Glutamatergic neuron (in vitro differentiated cells): ENCODE data around the gene IGSF3. TPM values are rescaled to one million over a fixed set of nuclear protein-coding genes. Genes with fewer than 3 reads are reported as not detected.
A peak's percentile ranks its signal among the peaks of the same experiment; 100 is the strongest.
"Not testable (repeated sequence)": the region's sequence is repeated elsewhere in the genome, so short reads cannot be mapped to it uniquely, and the experiment has no call there.

Source experiments
- DNase-seq: peaks from one replicate; pipeline ENCODE4 v3.0.0; 2022
- H3K27ac Mint-ChIP-seq: one replicate; pipeline ENCODE4 v1.8.0; 2020; ENCODE audit warnings: mild to moderate bottlenecking, mixed read lengths, inconsistent platforms; ENCODE audit not compliant: unreplicated experiment
- H3K27me3 Mint-ChIP-seq: one replicate; pipeline ENCODE4 v1.8.0; 2020; ENCODE audit warnings: mild to moderate bottlenecking, moderate library complexity, mixed read lengths, inconsistent platforms; ENCODE audit not compliant: unreplicated experiment
- H3K36me3 Mint-ChIP-seq: one replicate; pipeline ENCODE4 v1.8.0; 2020; ENCODE audit warnings: mild to moderate bottlenecking, mixed read lengths, inconsistent platforms; ENCODE audit not compliant: unreplicated experiment
- H3K4me1 Mint-ChIP-seq: one replicate; pipeline ENCODE4 v1.8.0; 2020; ENCODE audit warnings: mild to moderate bottlenecking, low read depth, mixed read lengths, inconsistent platforms; ENCODE audit not compliant: unreplicated experiment
- H3K4me3 Mint-ChIP-seq: one replicate; pipeline ENCODE4 v1.8.0; 2020; ENCODE audit warnings: mild to moderate bottlenecking, mixed read lengths, inconsistent platforms; ENCODE audit not compliant: unreplicated experiment
- H3K9me3 Mint-ChIP-seq: one replicate; pipeline ENCODE4 v1.8.0; 2020; ENCODE audit warnings: mild to moderate bottlenecking, moderate library complexity, mixed read lengths, inconsistent platforms; ENCODE audit not compliant: unreplicated experiment
- CTCF ChIP-seq: fragments of 200-600 bp; sonication (generic); IDR thresholded peaks from one replicate; pipeline ENCODE4 v1.5.0; 2021; ENCODE audit not compliant: partially characterized antibody, unreplicated experiment
- total RNA-seq: library from RNA; stranded (reverse); fragmentation: NEBNext Ultra II Directional; extraction: Animal tissue kit (Norgen Biotek cat#: 25700); gene quantifications from one replicate; pipeline ENCODE4 v1.2.1, GENCODE V29; 2021; ENCODE audit not compliant: unreplicated experiment

The IGSF3 gene
- total RNA-seq, 1 donor from 2014 or later, result 110 TPM

GRCh38 chr1:116568662-116569380 is 98.7 kb downstream of the IGSF3 start:
- H3K36me3 Mint-ChIP-seq, result peaks cover 6% of the 10 kb centered on the region

DNA sequence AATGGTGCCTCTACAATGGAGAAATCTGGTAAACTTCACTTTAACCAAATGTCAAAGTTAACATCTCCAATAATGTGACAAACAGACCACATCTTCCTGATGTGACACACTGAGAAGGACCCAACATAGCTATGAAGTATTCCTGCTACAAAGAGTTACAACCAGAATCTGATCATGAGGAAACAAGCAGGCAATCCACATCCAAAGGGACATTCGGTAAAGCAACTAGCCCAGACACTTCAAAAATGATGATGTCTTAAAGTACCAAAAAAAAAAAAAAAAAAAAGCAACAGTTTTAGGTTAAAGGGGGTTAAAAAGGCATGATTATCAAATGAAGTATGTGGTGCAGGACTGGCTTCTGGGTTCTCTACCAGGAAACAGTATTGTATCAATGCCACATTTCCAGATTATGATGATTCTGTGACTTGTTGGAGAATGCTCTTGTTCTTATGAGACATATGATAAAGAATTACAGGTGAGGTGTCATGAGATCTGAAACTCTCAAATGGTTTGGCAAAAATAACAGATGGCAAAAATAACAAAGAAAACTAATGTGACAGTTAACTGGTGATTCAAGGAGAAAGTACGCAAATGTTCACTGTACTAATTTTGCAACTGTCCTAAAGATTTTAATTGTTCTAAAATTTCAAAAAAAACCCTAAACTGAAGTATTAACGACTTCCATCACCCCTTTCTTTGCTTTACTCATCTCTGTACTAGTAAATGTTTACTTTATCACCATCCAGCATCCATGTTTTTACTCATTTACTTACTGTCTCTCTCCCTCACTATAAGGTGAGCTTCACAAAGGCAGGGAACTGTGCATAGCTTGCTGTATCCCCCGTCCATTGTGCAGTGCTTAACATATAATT is 99.5 kb downstream of the IGSF3 start:
- Mint-ChIP-seq H3K27ac (no peak overlapping the region), H3K27me3 (peaks cover 4% of the 10 kb centered on the region), H3K9me3 (peaks cover 4% of the 10 kb centered on the region), H3K4me3 (no peak overlapping the region), H3K36me3 (peaks cover 13% of the 10 kb centered on the region), H3K4me1 (peaks cover 20% of the 10 kb centered on the region)
- no peak for TF ChIP-seq CTCF
- DNase-seq, result no peak

More at GRCh38 chr1:116568662-116569380, 98.7 kb downstream of the IGSF3 start:
- Mint-ChIP-seq H3K4me1 (peaks cover 20% of the 10 kb centered on the region), H3K27ac (peak overlapping the region; percentile 39), H3K27me3 (peaks cover 4% of the 10 kb centered on the region), H3K4me3 (peak overlapping the region; percentile 60), H3K9me3 (peaks cover 4% of the 10 kb centered on the region)
- no peak for TF ChIP-seq CTCF
- DNase-seq, result no peak

DNA sequence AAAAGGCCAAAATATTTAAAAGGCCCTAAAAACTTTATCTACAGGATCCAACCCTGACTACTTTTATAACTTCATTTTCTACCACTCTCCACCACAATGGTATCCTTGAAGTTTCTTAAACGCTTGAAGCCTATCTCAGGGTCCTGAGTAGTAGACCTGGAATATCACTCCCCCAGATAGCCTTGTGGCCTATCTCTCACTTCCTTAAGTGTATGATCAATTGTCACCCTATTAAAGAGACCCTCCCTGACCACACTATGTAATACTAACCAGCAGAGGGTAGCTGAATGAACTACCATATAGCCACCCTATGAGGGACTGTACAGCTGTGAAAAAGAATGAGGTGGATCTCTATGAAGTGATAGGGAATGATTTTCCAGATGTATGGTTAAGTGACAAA is 102.3 kb downstream of the IGSF3 start:
- Mint-ChIP-seq H3K27me3 (no peaks in the 10 kb centered on the region), H3K36me3 (peaks cover 22% of the 10 kb centered on the region), H3K4me3 (no peak overlapping the region), H3K9me3 (peaks cover 4% of the 10 kb centered on the region), H3K27ac (no peak overlapping the region), H3K4me1 (peaks cover 13% of the 10 kb centered on the region)
- no peak for DNase-seq
- TF ChIP-seq CTCF, result no peak

DNA sequence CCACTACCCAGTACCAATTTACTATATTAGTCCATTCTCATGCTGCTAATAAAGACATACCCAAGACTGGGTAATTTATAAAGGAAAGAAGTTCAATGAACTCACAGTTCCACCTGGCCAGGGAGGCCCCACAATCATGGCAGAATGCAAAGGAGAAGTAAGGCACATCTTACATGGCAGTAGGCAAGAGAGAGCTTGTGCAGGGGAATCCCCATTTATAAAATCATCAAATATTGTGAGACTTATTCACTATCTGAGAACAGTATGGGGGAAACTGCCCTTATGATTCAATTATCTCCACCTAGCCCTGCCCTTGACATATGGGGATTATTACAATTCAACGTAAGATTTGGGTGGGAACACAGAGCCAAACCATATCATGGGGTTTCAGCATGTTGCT is 103.1 kb downstream of the IGSF3 start:
- H3K27me3 Mint-ChIP-seq, result no peaks in the 10 kb centered on the region
- DNase-seq, result no peak
- no peak for TF ChIP-seq CTCF
- peaks cover 2% of the 10 kb centered on the region for H3K9me3 Mint-ChIP-seq
- H3K27ac Mint-ChIP-seq, result no peak overlapping the region
- no peak overlapping the region for H3K4me3 Mint-ChIP-seq
- H3K4me1 Mint-ChIP-seq, result peaks cover 10% of the 10 kb centered on the region
- H3K36me3 Mint-ChIP-seq, result peaks cover 22% of the 10 kb centered on the region

DNA sequence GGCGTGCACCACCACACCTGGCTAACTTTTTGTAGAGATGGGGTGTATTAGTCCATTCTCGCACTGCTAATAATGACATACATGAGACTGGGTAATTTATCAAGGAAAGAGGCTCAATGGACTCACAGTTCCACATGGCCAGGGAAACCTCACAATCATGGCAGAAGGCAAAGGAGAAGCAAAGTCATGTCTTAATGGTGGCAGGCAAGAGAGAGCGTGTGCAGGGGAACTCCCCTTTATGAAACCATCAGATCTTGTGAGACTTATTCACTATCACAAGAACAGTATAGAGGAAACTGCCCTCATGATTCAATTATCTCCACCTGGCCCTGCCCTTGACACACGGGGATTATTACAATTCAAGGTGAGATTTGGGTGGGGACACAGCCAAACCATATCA is 105.1 kb downstream of the IGSF3 start:
- not testable (repeated sequence) for H3K27ac Mint-ChIP-seq, H3K9me3 Mint-ChIP-seq, H3K4me3 Mint-ChIP-seq, DNase-seq, H3K4me1 Mint-ChIP-seq, H3K27me3 Mint-ChIP-seq
- peaks cover 22% of the 10 kb centered on the region for H3K36me3 Mint-ChIP-seq
